GM18909 (cell line): ENCODE data around the gene CCDC51.
A peak's percentile ranks its signal among the peaks of the same experiment; 100 is the strongest.
"Not testable (repeated sequence)": the region's sequence is repeated elsewhere in the genome, so short reads cannot be mapped to it uniquely, and the experiment has no call there.

Experiments used
- ATAC-seq: cut with Tn5 transposase; IDR thresholded peaks from one replicate; pipeline ENCODE4 v1.9.1; 2021; ENCODE audit warnings: mild to moderate bottlenecking; ENCODE audit not compliant: unreplicated experiment, poor library complexity

The CCDC51 gene

GRCh38 chr3:48466386-48467109 lies 26.6 kb upstream of the CCDC51 start:
- ATAC-seq, result no peak

GRCh38 chr3:48465531-48466378 lies 25.8 kb upstream of the CCDC51 start:
- ATAC-seq, result peak; percentile 79

- ATAC-seq, result no peak
Observed at GRCh38 chr3:48465237-48465530, 25.3 kb upstream of the CCDC51 start.

- no peak for ATAC-seq
Observed at GRCh38 chr3:48464713-48465221, 24.8 kb upstream of the CCDC51 start.

- ATAC-seq, result no peak
Observed at GRCh38 chr3:48463703-48464102, 23.8 kb upstream of the CCDC51 start.

- not testable (repeated sequence) for ATAC-seq
Observed at GRCh38 chr3:48461767-48462166, 21.8 kb upstream of the CCDC51 start.

GRCh38 chr3:48460517-48460902 lies 20.6 kb upstream of the CCDC51 start:
- ATAC-seq, result no peak

- ATAC-seq, result no peak
Observed at GRCh38 chr3:48459773-48460516, 20.0 kb upstream of the CCDC51 start.

GRCh38 chr3:48459331-48459730 lies 19.4 kb upstream of the CCDC51 start:
- ATAC-seq, result no peak

GRCh38 chr3:48456456-48456855 lies 16.5 kb upstream of the CCDC51 start:
- no peak for ATAC-seq

GRCh38 chr3:48451270-48451669 lies 11.4 kb upstream of the CCDC51 start:
- ATAC-seq, result no peak

- ATAC-seq, result peak; percentile 87
Observed at GRCh38 chr3:48446425-48447193, 6.7 kb upstream of the CCDC51 start, which contains the start of gene ATRIP. Gene ATRIP, plus strand, starts transcription at chr3:48446737. Its CDS starts 109 bp downstream, at chr3:48446846.

GRCh38 chr3:48446043-48446424 lies 6.1 kb upstream of the CCDC51 start:
- ATAC-seq, result no peak

GRCh38 chr3:48445277-48445882 lies 5.5 kb upstream of the CCDC51 start:
- ATAC-seq, result no peak

GRCh38 chr3:48441940-48442339 lies 2.0 kb upstream of the CCDC51 start:
- no peak for ATAC-seq

- peak; percentile 3 for ATAC-seq
Observed at GRCh38 chr3:48440590-48440958, 655 bp upstream of the CCDC51 start.

- ATAC-seq, result no peak
Observed at GRCh38 chr3:48437812-48438211, 2.1 kb downstream of the CCDC51 start.

GRCh38 chr3:48436855-48437254 lies 3.1 kb downstream of the CCDC51 start:
- ATAC-seq, result no peak

- no peak for ATAC-seq
Observed at GRCh38 chr3:48436477-48436787, 3.5 kb downstream of the CCDC51 start.
